Measurements from ENCODE around the gene PIP5K1C. TPM values are rescaled to one million over a fixed set of nuclear protein-coding genes. Genes with fewer than 3 reads are reported as not detected.

The PIP5K1C gene
- total RNA-seq, 1 experiment from 2014 or later, result 26.9 TPM

DNA sequence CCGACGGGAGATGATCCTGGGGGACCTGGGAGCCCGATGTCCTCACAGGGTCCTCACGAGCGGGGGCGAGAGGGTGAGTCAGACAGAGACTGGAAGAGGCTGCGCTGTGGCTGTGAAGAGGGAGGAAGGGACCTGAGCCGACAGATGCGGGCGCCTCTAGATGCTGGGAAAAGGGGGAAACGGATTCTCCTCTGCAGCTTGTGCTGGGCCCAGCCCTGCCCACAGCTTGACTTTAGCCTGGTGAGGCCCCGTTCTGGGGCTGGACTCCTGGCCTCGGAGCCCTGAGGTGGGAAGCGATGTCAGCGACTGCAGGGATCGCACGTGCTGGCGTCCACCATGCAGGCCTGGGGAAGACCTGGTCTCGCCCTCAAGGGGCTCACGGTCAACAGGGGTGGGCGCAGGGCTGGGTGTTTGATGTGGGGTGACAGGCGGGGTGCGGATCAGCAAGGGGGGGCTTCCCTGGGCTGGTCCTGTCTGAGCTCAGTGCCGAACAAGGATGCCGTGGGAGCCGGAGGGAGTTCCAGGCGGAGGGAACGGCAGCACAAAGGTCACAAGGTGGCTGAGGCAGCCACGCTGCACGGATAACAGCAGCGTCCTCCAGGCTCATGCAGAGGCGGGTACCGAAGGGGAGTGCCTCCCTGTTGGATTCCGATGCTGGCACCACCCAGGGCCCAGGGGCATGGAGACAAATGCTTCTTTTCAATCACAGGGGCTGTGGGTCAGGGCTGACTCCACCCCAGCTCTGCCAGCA, 31.8 kb downstream of the PIP5K1C start:
- DNase-seq (ENCODE audit: low read depth, low spot score) (no peak), ATAC-seq (no peak)
- no peak overlapping the region for H3K9ac ChIP-seq (ENCODE audit: low read length)
- RAD21 ChIA-PET (ENCODE audit: low non-redundant PET in 1 of 2, low total read pairs in 2 of 2, uncharacterized antibody in 2 of 2, unreplicated experiment in 2 of 2), result no interaction called here
- POLR2A ChIA-PET, result no interaction called here
- no peak overlapping the region for H3K4me2 ChIP-seq (ENCODE audit: low read length)
- H3K27ac ChIP-seq (ENCODE audit: low read depth, low read length), result no peak overlapping the region
- CTCF ChIA-PET, result no interaction called here
- H3K9me2 ChIP-seq (ENCODE audit: insufficient read depth), result no peaks in the 10 kb centered on the region
- TF ChIP-seq YY1 (IDR thresholded peaks at IDR 0.05; ENCODE audit: extremely low read depth, insufficient replicate concordance, low read depth, low read length) (no peak), ZFX (IDR thresholded peaks at IDR 0.05) (no peak), EZH2 (IDR thresholded peaks at IDR 0.05) (no peak), SIN3A (IDR thresholded peaks at IDR 0.05; ENCODE audit: low read depth) (no peak), CEBPB (IDR thresholded peaks at IDR 0.05; ENCODE audit: low read depth) (no peak), JUND (IDR thresholded peaks at IDR 0.05) (no peak), EGR1 (IDR thresholded peaks at IDR 0.05; ENCODE audit: low read depth) (no peak), EZH2phosphoT487 (IDR thresholded peaks at IDR 0.05; ENCODE audit: borderline replicate concordance) (no peak), TCF7L2 (IDR thresholded peaks at IDR 0.05; ENCODE audit: borderline replicate concordance, extremely low read depth, insufficient read depth, insufficient read length) (no peak)
- TF ChIP-seq, protein P1, sequence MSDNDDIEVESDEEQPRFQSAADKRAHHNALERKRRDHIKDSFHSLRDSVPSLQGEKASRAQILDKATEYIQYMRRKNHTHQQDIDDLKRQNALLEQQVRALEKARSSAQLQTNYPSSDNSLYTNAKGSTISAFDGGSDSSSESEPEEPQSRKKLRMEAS (IDR thresholded peaks at IDR 0.05), result no peak
- H3K27me3 ChIP-seq (ENCODE audit: insufficient read depth, low read length), result no peaks in the 10 kb centered on the region
- no TSS peak for BruUV-seq (replicated peaks)
- H4K20me1 ChIP-seq (ENCODE audit: insufficient read depth), result no peaks in the 10 kb centered on the region
- intact Hi-C loops (cut with micrococcal nuclease), result no loop called here
- peaks cover 6 to 9% of the 10 kb centered on the region in 2 experiments; a peak in 2 of 4 replicates for H3K36me3 ChIP-seq (ENCODE audit: control insufficient read depth in 1 of 2, insufficient read depth in 2 of 2, low read length in 2 of 2)
- H3K4me3 ChIP-seq (replicated peaks in 1 of 2; ENCODE audit: low read depth in 1 of 2, low read length in 2 of 2), result no peak overlapping the region
- no peak overlapping the region for H2AFZ ChIP-seq (ENCODE audit: low read depth, low read length, poor library complexity, severe bottlenecking)
- peaks cover 0 to 8% of the 10 kb centered on the region in 2 experiments; a peak in 1 of 4 replicates for H3K4me1 ChIP-seq (ENCODE audit: control insufficient read depth in 1 of 2, insufficient read depth in 2 of 2, low read length in 2 of 2)
- H3K79me2 ChIP-seq (ENCODE audit: insufficient read depth, low read length), result no peaks in the 10 kb centered on the region
- no peaks in the 10 kb centered on the region for H3K9me3 ChIP-seq (ENCODE audit: control insufficient read depth in 1 of 2, insufficient read depth in 1 of 2, low read depth in 1 of 2, low read length in 2 of 2)

DNA sequence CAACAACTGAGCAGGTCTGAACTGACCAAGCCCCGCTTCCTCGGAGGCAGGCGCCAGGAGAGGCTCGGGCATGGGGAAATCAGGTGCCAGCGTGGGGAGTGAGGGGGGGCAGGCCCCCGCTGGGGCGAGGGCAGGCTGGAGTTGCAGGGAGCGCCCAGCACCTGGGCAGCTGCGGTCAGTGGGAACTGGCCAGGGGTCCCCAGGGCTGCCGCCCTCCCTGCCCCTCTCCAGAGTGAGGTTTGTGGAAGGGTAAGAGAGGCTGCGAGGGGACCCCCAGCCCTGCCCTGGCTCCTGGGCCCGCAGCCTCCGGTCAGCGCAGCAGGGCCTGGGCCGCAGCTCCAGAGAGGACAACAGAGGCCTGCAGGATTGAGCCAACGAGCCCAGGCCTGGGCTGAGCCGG, 32.5 kb downstream of the PIP5K1C start:
- H3K36me3 ChIP-seq (ENCODE audit: control insufficient read depth in 1 of 2, insufficient read depth in 2 of 2, low read length in 2 of 2), result peaks cover 6 to 9% of the 10 kb centered on the region in 2 experiments; a peak in 3 of 4 replicates
- intact Hi-C loops (cut with micrococcal nuclease), result no loop called here
- H3K79me2 ChIP-seq (ENCODE audit: insufficient read depth, low read length), result no peaks in the 10 kb centered on the region
- no peak overlapping the region for H3K27ac ChIP-seq (ENCODE audit: low read depth, low read length)
- H3K4me2 ChIP-seq (ENCODE audit: low read length), result no peak overlapping the region
- no TSS peak for BruUV-seq (replicated peaks)
- H3K9me3 ChIP-seq (ENCODE audit: control insufficient read depth in 1 of 2, insufficient read depth in 1 of 2, low read depth in 1 of 2, low read length in 2 of 2), result no peaks in the 10 kb centered on the region
- H2AFZ ChIP-seq (ENCODE audit: low read depth, low read length, poor library complexity, severe bottlenecking), result no peak overlapping the region
- ChIA-PET RAD21 (ENCODE audit: low non-redundant PET in 1 of 2, low total read pairs in 2 of 2, uncharacterized antibody in 2 of 2, unreplicated experiment in 2 of 2) (no interaction called here), CTCF (no interaction called here), POLR2A (no interaction called here)
- H3K4me1 ChIP-seq (ENCODE audit: control insufficient read depth in 1 of 2, insufficient read depth in 2 of 2, low read length in 2 of 2), result peaks cover 0 to 8% of the 10 kb centered on the region in 2 experiments; a peak in 1 of 4 replicates
- DNase-seq (ENCODE audit: low read depth, low spot score) (no peak), ATAC-seq (no peak)
- no peak overlapping the region for H3K4me3 ChIP-seq (replicated peaks in 1 of 2; ENCODE audit: low read depth in 1 of 2, low read length in 2 of 2)
- no peaks in the 10 kb centered on the region for H3K9me2 ChIP-seq (ENCODE audit: insufficient read depth)
- no peak overlapping the region for H3K9ac ChIP-seq (ENCODE audit: low read length)
- H4K20me1 ChIP-seq (ENCODE audit: insufficient read depth), result no peaks in the 10 kb centered on the region
- no peaks in the 10 kb centered on the region for H3K27me3 ChIP-seq (ENCODE audit: insufficient read depth, low read length)
- TF ChIP-seq RAD21 (IDR thresholded peaks at IDR 0.05; ENCODE audit: low read depth) (no peak), EZH2 (IDR thresholded peaks at IDR 0.05) (no peak), TCF7L2 (IDR thresholded peaks at IDR 0.05; ENCODE audit: borderline replicate concordance, extremely low read depth, insufficient read depth, insufficient read length) (no peak), POLR2A (IDR thresholded peaks at IDR 0.05; ENCODE audit: borderline replicate concordance, extremely low read depth, insufficient read depth, insufficient read length) (no peak), ELF1 (IDR thresholded peaks at IDR 0.05; ENCODE audit: borderline replicate concordance, low read depth) (no peak), ZNF274 (IDR thresholded peaks at IDR 0.05; ENCODE audit: low read depth, low read length) (no peak)
- TF ChIP-seq, protein P2, sequence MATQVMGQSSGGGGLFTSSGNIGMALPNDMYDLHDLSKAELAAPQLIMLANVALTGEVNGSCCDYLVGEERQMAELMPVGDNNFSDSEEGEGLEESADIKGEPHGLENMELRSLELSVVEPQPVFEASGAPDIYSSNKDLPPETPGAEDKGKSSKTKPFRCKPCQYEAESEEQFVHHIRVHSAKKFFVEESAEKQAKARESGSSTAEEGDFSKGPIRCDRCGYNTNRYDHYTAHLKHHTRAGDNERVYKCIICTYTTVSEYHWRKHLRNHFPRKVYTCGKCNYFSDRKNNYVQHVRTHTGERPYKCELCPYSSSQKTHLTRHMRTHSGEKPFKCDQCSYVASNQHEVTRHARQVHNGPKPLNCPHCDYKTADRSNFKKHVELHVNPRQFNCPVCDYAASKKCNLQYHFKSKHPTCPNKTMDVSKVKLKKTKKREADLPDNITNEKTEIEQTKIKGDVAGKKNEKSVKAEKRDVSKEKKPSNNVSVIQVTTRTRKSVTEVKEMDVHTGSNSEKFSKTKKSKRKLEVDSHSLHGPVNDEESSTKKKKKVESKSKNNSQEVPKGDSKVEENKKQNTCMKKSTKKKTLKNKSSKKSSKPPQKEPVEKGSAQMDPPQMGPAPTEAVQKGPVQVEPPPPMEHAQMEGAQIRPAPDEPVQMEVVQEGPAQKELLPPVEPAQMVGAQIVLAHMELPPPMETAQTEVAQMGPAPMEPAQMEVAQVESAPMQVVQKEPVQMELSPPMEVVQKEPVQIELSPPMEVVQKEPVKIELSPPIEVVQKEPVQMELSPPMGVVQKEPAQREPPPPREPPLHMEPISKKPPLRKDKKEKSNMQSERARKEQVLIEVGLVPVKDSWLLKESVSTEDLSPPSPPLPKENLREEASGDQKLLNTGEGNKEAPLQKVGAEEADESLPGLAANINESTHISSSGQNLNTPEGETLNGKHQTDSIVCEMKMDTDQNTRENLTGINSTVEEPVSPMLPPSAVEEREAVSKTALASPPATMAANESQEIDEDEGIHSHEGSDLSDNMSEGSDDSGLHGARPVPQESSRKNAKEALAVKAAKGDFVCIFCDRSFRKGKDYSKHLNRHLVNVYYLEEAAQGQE (IDR thresholded peaks at IDR 0.05; ENCODE audit: low read depth), result no peak
